ENCODE data around the gene CCDC159.

GRCh38 chr19:11361037-11361770, 14.9 kb downstream of the CCDC159 start:
- TF ChIP-seq, protein P1, sequence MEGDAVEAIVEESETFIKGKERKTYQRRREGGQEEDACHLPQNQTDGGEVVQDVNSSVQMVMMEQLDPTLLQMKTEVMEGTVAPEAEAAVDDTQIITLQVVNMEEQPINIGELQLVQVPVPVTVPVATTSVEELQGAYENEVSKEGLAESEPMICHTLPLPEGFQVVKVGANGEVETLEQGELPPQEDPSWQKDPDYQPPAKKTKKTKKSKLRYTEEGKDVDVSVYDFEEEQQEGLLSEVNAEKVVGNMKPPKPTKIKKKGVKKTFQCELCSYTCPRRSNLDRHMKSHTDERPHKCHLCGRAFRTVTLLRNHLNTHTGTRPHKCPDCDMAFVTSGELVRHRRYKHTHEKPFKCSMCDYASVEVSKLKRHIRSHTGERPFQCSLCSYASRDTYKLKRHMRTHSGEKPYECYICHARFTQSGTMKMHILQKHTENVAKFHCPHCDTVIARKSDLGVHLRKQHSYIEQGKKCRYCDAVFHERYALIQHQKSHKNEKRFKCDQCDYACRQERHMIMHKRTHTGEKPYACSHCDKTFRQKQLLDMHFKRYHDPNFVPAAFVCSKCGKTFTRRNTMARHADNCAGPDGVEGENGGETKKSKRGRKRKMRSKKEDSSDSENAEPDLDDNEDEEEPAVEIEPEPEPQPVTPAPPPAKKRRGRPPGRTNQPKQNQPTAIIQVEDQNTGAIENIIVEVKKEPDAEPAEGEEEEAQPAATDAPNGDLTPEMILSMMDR (IDR thresholded peaks at IDR 0.05): no peak
- no peak for TF ChIP-seq POLR2A (IDR thresholded peaks at IDR 0.05)
